Measurements from ENCODE around the gene DSCAML1.

DSCAML1 gene

GRCh38 chr11:117832511-117832910 is 35.5 kb upstream of the DSCAML1 start:
- DNase-seq (ENCODE audit: low spot score), result no peak

- DNase-seq (ENCODE audit: low spot score), result no peak
Measured at GRCh38 chr11:117831661-117832415, 34.8 kb upstream of the DSCAML1 start.

- no peak for DNase-seq (ENCODE audit: low spot score)
Measured at GRCh38 chr11:117830674-117831351, 33.8 kb upstream of the DSCAML1 start.

- no peak for DNase-seq (ENCODE audit: low spot score)
Measured at GRCh38 chr11:117830072-117830471, 33.1 kb upstream of the DSCAML1 start.

- no peak for DNase-seq (ENCODE audit: low spot score)
Measured at GRCh38 chr11:117829369-117829725, 32.3 kb upstream of the DSCAML1 start.

GRCh38 chr11:117828611-117829368 is 31.8 kb upstream of the DSCAML1 start:
- DNase-seq (ENCODE audit: low spot score), result no peak

- DNase-seq (ENCODE audit: low spot score), result no peak
Measured at GRCh38 chr11:117827521-117828511, 30.8 kb upstream of the DSCAML1 start.

- DNase-seq (ENCODE audit: low spot score), result no peak
Measured at GRCh38 chr11:117826832-117827231, 29.8 kb upstream of the DSCAML1 start.

- no peak for DNase-seq (ENCODE audit: low spot score)
Measured at GRCh38 chr11:117826190-117826570, 29.2 kb upstream of the DSCAML1 start.

GRCh38 chr11:117825538-117826189 is 28.6 kb upstream of the DSCAML1 start:
- DNase-seq (ENCODE audit: low spot score), result no peak

- DNase-seq (ENCODE audit: low spot score), result no peak
Measured at GRCh38 chr11:117824571-117825537, 27.8 kb upstream of the DSCAML1 start, which contains the start of gene FXYD2. TSS of gene FXYD2 (minus strand) at chr11:117824744. CDS start at chr11:117824678, 66 bp downstream.

- DNase-seq (ENCODE audit: low spot score), result no peak
Measured at GRCh38 chr11:117823946-117824420, 27.0 kb upstream of the DSCAML1 start.

GRCh38 chr11:117823294-117823945 is 26.4 kb upstream of the DSCAML1 start:
- DNase-seq (ENCODE audit: low spot score), result no peak

- no peak for DNase-seq (ENCODE audit: low spot score)
Measured at GRCh38 chr11:117822074-117823033, 25.3 kb upstream of the DSCAML1 start.

GRCh38 chr11:117821431-117821830 is 24.4 kb upstream of the DSCAML1 start:
- DNase-seq (ENCODE audit: low spot score), result no peak

GRCh38 chr11:117820516-117820915 is 23.5 kb upstream of the DSCAML1 start:
- no peak for DNase-seq (ENCODE audit: low spot score)

- no peak for DNase-seq (ENCODE audit: low spot score)
Measured at GRCh38 chr11:117820071-117820470, 23.1 kb upstream of the DSCAML1 start.

Data from LoVo (cell line).